Measurements from ENCODE around the gene RERG.

The RERG gene, protein sequence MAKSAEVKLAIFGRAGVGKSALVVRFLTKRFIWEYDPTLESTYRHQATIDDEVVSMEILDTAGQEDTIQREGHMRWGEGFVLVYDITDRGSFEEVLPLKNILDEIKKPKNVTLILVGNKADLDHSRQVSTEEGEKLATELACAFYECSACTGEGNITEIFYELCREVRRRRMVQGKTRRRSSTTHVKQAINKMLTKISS

DNA sequence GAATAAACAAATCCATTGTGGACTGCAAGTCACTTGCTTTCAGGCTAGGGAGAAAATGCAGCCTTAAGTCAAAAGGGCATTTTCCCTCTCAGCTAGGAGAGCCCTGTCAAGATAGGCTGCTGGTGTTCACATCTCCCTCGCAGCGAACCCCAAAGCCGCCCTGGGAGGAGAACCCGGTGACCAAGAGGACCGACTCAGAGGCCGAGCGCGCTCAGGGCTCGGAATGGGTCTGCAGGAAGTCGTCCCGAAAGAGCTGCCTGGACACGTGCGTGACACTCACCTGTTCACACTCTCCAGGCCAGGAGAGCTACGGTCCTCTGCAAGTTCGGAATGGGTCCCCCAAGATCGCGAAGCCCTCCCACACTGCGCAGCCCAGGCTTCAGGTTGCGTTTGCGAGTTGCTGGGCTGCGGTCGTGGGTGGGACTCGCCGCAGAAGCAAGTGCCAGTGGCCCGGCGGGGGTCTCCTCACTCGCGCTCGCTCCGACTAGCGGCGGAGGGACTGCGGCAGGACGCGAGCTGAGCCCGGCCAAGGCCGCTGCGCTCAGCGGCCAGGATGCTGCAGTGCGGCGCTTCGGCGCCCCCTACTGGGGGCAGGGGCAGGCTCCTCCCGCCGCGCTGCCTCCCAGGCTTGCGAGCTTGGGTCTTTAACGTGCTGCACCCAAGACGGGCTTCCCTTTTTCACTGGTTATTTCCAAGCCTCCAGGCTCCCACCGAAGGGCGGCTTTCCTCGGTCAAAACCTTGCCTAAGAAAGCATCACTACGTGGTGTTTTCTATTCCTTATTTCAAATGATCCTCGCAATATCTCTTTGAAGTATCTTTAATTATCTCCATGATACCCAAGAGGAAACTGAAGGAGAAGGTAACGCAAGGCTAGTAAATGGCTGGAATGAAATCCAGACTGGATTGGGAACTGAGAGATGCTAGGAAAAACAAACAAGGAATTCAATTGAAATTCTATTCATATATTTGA is at the start of gene RERG:
Gene RERG (minus strand): TSS at position 503 of the 971 bp plus-strand sequence. CDS start 3,928 bp downstream, outside the sequence.
- peak; percentile 88 for DNase-seq (ENCODE audit: low read depth)

DNA sequence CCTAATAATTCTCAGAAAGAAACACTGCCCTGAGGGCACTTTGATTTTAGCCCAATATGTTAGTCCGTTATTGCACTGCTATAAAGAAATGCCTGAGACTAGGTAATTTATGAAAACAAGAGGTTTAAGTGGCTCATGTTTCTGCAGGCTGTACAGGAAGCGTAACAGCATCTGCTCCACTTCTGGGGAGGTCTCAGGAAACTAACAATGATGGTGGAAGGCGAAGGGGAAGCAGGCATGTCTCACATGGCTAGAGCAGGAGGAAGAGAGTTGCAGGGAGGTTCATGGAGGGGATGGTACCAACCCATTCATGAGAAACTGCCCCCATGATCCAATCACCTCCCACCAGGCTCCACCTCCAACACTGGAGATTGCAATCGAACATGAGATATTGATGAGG is 49.4 kb upstream of the RERG start:
- no peak for DNase-seq (ENCODE audit: low read depth)

More for the DNA sequence above, at the start of gene RERG:
- Histone ChIP-seq H3K9me3 (ENCODE audit: control insufficient read depth, low read length) (no peaks in the 10 kb centered on the region), H3K9ac (ENCODE audit: low read length) (peak within 1 kb of the TSS; percentile 57), H3K27me3 (replicated peaks; ENCODE audit: control insufficient read depth, insufficient read depth, low read length) (no peaks in the 10 kb centered on the region), H3K36me3 (ENCODE audit: control insufficient read depth, insufficient read depth, low read length, severe bottlenecking) (no peaks in the 10 kb centered on the region), H3K4me3 (ENCODE audit: low read length) (peak within 1 kb of the TSS; percentile 81), H3K4me1 (ENCODE audit: control insufficient read depth, insufficient read depth, low read length) (peaks cover 9% of the 10 kb centered on the region)

DNA sequence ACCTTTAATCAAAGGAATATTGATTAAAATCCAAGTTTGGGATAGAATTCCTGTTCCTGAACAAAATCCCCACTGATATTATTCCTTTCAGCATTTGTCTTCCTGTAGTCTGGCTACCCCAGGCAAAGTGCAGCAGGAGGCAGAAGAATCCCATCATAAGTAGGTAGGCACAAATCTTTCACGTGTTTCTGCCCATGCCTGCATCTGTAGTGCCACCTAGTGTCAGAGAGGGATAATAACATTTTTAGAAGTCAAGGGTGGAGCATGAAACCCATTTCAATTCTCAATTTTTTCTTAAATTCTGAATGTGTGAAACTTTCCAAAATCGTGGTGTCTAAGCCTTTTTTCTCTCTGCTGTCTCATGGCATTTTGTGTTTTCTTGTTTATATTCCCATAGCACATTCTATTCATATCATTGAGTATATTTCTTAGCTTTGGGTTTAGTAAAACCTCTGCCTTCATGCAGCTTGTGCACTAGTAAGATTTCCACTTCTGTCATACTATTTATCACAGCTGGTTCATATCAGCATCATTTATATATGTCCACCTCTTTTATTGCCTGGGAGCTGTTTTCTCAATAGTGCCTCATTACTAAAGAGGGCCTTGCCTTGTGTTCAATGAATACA is 47.8 kb upstream of the RERG start:
- Histone ChIP-seq H3K9me3 (ENCODE audit: control insufficient read depth, low read length) (no peaks in the 10 kb centered on the region), H3K9ac (ENCODE audit: low read length) (no peak overlapping the region), H3K4me1 (ENCODE audit: control insufficient read depth, insufficient read depth, low read length) (peaks cover 3% of the 10 kb centered on the region), H3K4me3 (ENCODE audit: low read length) (no peak overlapping the region), H3K27me3 (replicated peaks; ENCODE audit: control insufficient read depth, insufficient read depth, low read length) (no peaks in the 10 kb centered on the region), H3K36me3 (ENCODE audit: control insufficient read depth, insufficient read depth, low read length, severe bottlenecking) (no peaks in the 10 kb centered on the region)
- peak; percentile 79 for DNase-seq (ENCODE audit: low read depth)

More for the DNA sequence above, 49.4 kb upstream of the RERG start:
- Histone ChIP-seq H3K27me3 (replicated peaks; ENCODE audit: control insufficient read depth, insufficient read depth, low read length) (no peaks in the 10 kb centered on the region), H3K9me3 (ENCODE audit: control insufficient read depth, low read length) (no peaks in the 10 kb centered on the region), H3K4me3 (ENCODE audit: low read length) (no peak overlapping the region), H3K9ac (ENCODE audit: low read length) (no peak overlapping the region), H3K36me3 (ENCODE audit: control insufficient read depth, insufficient read depth, low read length, severe bottlenecking) (no peaks in the 10 kb centered on the region), H3K4me1 (ENCODE audit: control insufficient read depth, insufficient read depth, low read length) (peaks cover 15% of the 10 kb centered on the region)

DNA sequence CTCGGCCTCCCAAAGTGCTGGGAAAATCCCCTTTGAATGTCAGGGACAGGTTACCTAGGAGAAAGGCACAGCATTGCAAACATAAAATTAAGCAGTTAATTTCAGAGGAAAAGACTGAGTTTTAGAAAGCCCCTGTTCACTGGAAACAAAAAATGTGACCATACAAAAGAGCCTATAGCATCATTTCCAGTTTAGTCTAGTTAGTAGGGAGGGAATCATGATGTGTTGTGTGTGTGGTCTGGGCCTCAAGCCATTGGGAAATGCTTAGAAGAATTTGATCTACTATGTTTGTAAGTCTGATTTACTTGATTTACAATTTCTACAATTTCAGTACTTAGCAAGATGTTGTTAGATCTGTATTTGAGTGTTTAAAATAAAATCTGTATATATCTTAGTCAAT is 47.1 kb upstream of the RERG start:
- H3K9ac ChIP-seq (ENCODE audit: low read length): no peak overlapping the region
- no peaks in the 10 kb centered on the region for H3K36me3 ChIP-seq (ENCODE audit: control insufficient read depth, insufficient read depth, low read length, severe bottlenecking)
- no peaks in the 10 kb centered on the region for H3K9me3 ChIP-seq (ENCODE audit: control insufficient read depth, low read length)
- no peak overlapping the region for H3K4me3 ChIP-seq (ENCODE audit: low read length)
- H3K27me3 ChIP-seq (replicated peaks; ENCODE audit: control insufficient read depth, insufficient read depth, low read length): no peaks in the 10 kb centered on the region
- H3K4me1 ChIP-seq (ENCODE audit: control insufficient read depth, insufficient read depth, low read length): no peaks in the 10 kb centered on the region
- DNase-seq (ENCODE audit: low read depth): no peak

DNA sequence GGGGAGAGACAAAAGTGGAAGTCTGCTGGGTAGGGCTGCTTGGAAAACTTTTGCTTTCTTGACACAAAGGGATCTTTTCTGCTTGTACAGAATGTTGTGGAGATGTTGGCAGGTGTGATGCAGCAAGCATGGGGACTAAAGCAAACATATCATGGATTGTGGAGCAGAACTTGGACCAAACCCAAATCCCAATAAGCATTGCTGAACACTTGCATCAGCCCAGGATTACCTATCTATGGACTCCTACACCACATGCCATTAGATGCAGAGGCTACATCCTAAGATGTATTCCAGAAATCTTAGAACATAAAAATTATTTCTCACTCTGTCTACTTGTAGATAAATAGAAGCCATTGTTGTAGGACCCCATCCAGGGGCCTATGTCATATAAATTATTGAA is 44.7 kb upstream of the RERG start:
- Histone ChIP-seq H3K9me3 (ENCODE audit: control insufficient read depth, low read length) (no peaks in the 10 kb centered on the region), H3K9ac (ENCODE audit: low read length) (no peak overlapping the region), H3K36me3 (ENCODE audit: control insufficient read depth, insufficient read depth, low read length, severe bottlenecking) (no peaks in the 10 kb centered on the region), H3K4me1 (ENCODE audit: control insufficient read depth, insufficient read depth, low read length) (no peaks in the 10 kb centered on the region), H3K27me3 (replicated peaks; ENCODE audit: control insufficient read depth, insufficient read depth, low read length) (no peaks in the 10 kb centered on the region), H3K4me3 (ENCODE audit: low read length) (no peak overlapping the region)
- no peak for DNase-seq (ENCODE audit: low read depth)

DNA sequence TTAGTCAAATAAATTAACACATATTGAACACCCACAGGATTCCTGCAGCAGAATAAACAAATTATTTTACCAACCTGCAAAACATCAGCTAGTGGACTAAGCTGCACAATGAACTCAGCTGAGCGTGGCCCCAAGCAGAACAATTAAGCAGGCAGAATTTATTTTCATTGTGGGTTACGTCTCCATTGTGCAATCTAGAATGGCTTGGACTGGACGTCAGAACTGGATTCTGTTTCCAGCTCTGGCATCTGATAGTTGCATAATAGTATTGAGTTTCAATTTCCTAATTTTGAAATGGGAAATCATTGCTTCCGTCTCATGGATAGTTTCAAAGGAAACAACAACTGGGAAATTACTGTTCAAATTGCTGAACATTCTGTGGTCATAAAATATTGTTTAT is 35.5 kb upstream of the RERG start:
- Histone ChIP-seq H3K4me3 (ENCODE audit: low read length) (peak overlapping the region; percentile 7), H3K36me3 (ENCODE audit: control insufficient read depth, insufficient read depth, low read length, severe bottlenecking) (no peaks in the 10 kb centered on the region), H3K9ac (ENCODE audit: low read length) (no peak overlapping the region), H3K27me3 (replicated peaks; ENCODE audit: control insufficient read depth, insufficient read depth, low read length) (peaks cover 31% of the 10 kb centered on the region), H3K4me1 (ENCODE audit: control insufficient read depth, insufficient read depth, low read length) (peaks cover 14% of the 10 kb centered on the region), H3K9me3 (ENCODE audit: control insufficient read depth, low read length) (peaks cover 6% of the 10 kb centered on the region)
- DNase-seq (ENCODE audit: low read depth): peak; percentile 81

DNA sequence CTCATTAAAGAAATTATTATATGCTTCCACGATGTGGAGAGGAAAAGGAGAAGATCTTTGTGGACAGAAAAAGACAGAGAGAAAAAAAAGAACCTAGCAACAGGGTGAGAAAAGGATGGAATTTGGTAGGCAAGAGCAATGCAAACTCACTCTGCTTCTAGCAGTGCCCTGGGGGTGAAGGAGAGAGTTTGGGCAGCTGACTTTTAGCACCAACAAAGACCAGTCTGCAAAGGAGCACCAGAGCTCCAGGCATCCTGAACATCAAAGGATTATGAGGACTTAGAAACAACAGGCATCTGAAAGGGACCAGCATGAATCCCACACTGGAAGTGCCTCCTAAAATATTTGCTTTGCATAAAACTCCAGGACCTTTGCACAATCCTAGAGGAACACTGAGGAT is 32.8 kb upstream of the RERG start:
- no peak overlapping the region for H3K9ac ChIP-seq (ENCODE audit: low read length)
- no peak overlapping the region for H3K4me3 ChIP-seq (ENCODE audit: low read length)
- no peaks in the 10 kb centered on the region for H3K36me3 ChIP-seq (ENCODE audit: control insufficient read depth, insufficient read depth, low read length, severe bottlenecking)
- no peak for DNase-seq (ENCODE audit: low read depth)
- H3K4me1 ChIP-seq (ENCODE audit: control insufficient read depth, insufficient read depth, low read length): peaks cover 14% of the 10 kb centered on the region
- H3K9me3 ChIP-seq (ENCODE audit: control insufficient read depth, low read length): peaks cover 8% of the 10 kb centered on the region
- peaks cover 31% of the 10 kb centered on the region for H3K27me3 ChIP-seq (replicated peaks; ENCODE audit: control insufficient read depth, insufficient read depth, low read length)

DNA sequence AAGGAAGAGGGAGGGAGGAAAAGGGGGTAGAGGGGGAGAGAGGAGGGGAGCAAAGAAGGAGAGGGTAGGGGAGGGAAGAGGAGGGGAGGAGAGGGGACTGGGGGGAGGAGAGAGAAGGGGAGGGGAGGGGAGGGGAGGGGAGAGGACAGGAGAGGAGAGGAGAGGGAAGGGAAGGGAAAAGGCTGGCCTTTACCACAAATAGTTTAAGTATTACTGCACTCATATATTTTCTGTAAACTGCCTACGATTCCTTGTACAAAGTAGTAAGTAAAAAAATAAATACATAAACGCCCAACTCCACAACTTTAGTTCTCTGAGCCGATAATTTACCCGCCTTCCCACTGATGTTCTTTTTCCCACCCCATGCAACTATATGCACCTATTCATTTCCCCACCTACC is 23.7 kb upstream of the RERG start:
- H3K4me1 ChIP-seq (ENCODE audit: control insufficient read depth, insufficient read depth, low read length): no peaks in the 10 kb centered on the region
- H3K9me3 ChIP-seq (ENCODE audit: control insufficient read depth, low read length): peaks cover 16% of the 10 kb centered on the region
- no peak for DNase-seq (ENCODE audit: low read depth)
- H3K4me3 ChIP-seq (ENCODE audit: low read length): no peak overlapping the region
- no peak overlapping the region for H3K9ac ChIP-seq (ENCODE audit: low read length)
- H3K36me3 ChIP-seq (ENCODE audit: control insufficient read depth, insufficient read depth, low read length, severe bottlenecking): no peaks in the 10 kb centered on the region
- peaks cover 18% of the 10 kb centered on the region for H3K27me3 ChIP-seq (replicated peaks; ENCODE audit: control insufficient read depth, insufficient read depth, low read length)

DNA sequence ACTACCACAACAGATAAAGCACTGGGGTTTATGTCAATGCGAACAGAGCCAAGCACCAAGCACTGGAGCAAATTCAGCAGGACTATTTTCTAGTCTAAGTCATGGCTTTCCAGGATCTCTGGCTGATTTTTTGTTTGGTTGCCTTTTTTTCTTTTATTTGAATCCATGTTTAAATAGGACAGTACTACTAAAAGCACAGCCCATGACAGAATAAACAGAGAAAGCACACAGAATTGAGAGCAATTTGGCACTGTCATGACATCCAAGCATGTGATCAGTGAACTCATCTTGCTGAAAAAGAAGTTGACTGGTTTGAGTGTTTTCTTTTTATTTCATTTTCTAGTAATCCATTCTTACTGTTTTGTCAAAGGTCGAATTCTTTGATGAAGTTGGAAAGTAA is 23.1 kb upstream of the RERG start:
- H3K27me3 ChIP-seq (replicated peaks; ENCODE audit: control insufficient read depth, insufficient read depth, low read length): peaks cover 18% of the 10 kb centered on the region
- peaks cover 16% of the 10 kb centered on the region for H3K9me3 ChIP-seq (ENCODE audit: control insufficient read depth, low read length)
- H3K4me1 ChIP-seq (ENCODE audit: control insufficient read depth, insufficient read depth, low read length): no peaks in the 10 kb centered on the region
- H3K9ac ChIP-seq (ENCODE audit: low read length): no peak overlapping the region
- H3K4me3 ChIP-seq (ENCODE audit: low read length): no peak overlapping the region
- no peak for DNase-seq (ENCODE audit: low read depth)
- no peaks in the 10 kb centered on the region for H3K36me3 ChIP-seq (ENCODE audit: control insufficient read depth, insufficient read depth, low read length, severe bottlenecking)

DNA sequence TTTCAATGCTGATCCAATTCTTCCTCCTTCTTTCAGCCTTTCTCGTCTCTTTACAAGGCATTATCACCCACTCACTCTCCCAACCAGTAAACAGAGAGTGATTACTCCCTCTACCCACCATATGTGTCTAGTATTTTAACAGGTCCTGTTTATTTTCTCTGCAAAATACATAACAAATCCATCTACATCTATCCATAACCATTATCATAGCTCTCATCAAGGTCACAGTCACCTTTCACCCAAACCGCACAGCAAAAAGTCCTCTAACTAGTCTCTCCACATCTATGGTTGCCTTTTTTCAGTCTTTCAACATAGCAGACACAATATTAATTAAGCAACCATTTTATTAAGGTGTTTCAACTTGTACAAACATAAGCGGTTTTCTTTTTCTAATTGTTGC is 21.9 kb upstream of the RERG start:
- H3K4me3 ChIP-seq (ENCODE audit: low read length): no peak overlapping the region
- H3K36me3 ChIP-seq (ENCODE audit: control insufficient read depth, insufficient read depth, low read length, severe bottlenecking): no peaks in the 10 kb centered on the region
- H3K9ac ChIP-seq (ENCODE audit: low read length): no peak overlapping the region
- peaks cover 13% of the 10 kb centered on the region for H3K9me3 ChIP-seq (ENCODE audit: control insufficient read depth, low read length)
- H3K27me3 ChIP-seq (replicated peaks; ENCODE audit: control insufficient read depth, insufficient read depth, low read length): peaks cover 18% of the 10 kb centered on the region
- no peak for DNase-seq (ENCODE audit: low read depth)
- H3K4me1 ChIP-seq (ENCODE audit: control insufficient read depth, insufficient read depth, low read length): no peaks in the 10 kb centered on the region

DNA sequence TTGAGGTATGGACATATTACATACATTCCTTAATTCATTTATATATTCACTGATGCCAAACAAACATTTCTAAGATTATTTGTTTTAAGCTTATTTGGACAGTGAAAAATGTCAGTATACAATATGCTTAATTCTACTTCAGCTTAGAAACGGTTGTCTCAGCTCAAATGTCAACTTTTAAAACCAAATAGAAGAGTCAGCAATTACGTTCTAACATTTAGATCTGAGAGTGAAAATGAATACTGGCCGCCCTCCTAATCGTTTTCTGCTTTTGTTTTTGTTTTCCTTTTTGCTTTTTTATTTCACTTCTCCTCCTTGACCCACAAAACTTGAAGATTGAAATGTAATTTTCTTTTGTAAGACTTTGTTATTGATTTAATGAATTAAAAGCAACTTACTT is 19.7 kb upstream of the RERG start:
- no peaks in the 10 kb centered on the region for H3K36me3 ChIP-seq (ENCODE audit: control insufficient read depth, insufficient read depth, low read length, severe bottlenecking)
- no peak overlapping the region for H3K9ac ChIP-seq (ENCODE audit: low read length)
- H3K4me1 ChIP-seq (ENCODE audit: control insufficient read depth, insufficient read depth, low read length): no peaks in the 10 kb centered on the region
- no peaks in the 10 kb centered on the region for H3K9me3 ChIP-seq (ENCODE audit: control insufficient read depth, low read length)
- peaks cover 18% of the 10 kb centered on the region for H3K27me3 ChIP-seq (replicated peaks; ENCODE audit: control insufficient read depth, insufficient read depth, low read length)
- no peak for DNase-seq (ENCODE audit: low read depth)
- H3K4me3 ChIP-seq (ENCODE audit: low read length): no peak overlapping the region
